MM.1S (cell line): ENCODE results near the gene LIN9.

ENCODE experiments used
- DNase-seq: peaks from one replicate; pipeline ENCODE4 v3.0.0-alpha.2; 2015
- H2AFZ ChIP-seq: fragments of 300-600 bp; sonication (generic); 2 replicates; pipeline ENCODE4 v1.6.0; 2016; ENCODE audit warnings: antibody characterized with exemption, low read length
- H3F3A ChIP-seq: fragments of 300-600 bp; sonication (generic); 2 replicates; pipeline ENCODE4 v1.6.1; 2016; ENCODE audit warnings: mild to moderate bottlenecking, antibody characterized with exemption, low read length, moderate library complexity, mixed read lengths; ENCODE audit not compliant: insufficient read depth
- H3K27ac ChIP-seq: fragments of 300-600 bp; sonication (generic); 2 replicates; pipeline ENCODE4 v1.5.1; 2016; ENCODE audit warnings: mild to moderate bottlenecking, low read length
- H3K27me3 ChIP-seq: fragments of 300-600 bp; sonication (generic); replicated peaks from 2 replicates; pipeline ENCODE4 v1.6.0; 2016; ENCODE audit warnings: low read length; ENCODE audit not compliant: insufficient read depth
- H3K36me3 ChIP-seq: fragments of 300-600 bp; sonication (generic); replicated peaks from 2 replicates; pipeline ENCODE4 v1.6.1; 2016; ENCODE audit warnings: mild to moderate bottlenecking, low read length, mixed read lengths; ENCODE audit not compliant: insufficient read depth
- H3K4me1 ChIP-seq: fragments of 300-600 bp; sonication (generic); 2 replicates; pipeline ENCODE4 v1.6.1; 2016; ENCODE audit warnings: low read length, mixed read lengths
- H3K4me2 ChIP-seq: fragments of 300-600 bp; sonication (generic); 2 replicates; pipeline ENCODE4 v1.6.0; 2016; ENCODE audit warnings: low read depth, low read length
- H3K4me3 ChIP-seq: fragments of 300-600 bp; sonication (generic); 2 replicates; pipeline ENCODE4 v1.5.1; 2016; ENCODE audit warnings: low read length, mixed read lengths
- H3K79me2 ChIP-seq: fragments of 300-600 bp; sonication (generic); 2 replicates; pipeline ENCODE4 v1.6.1; 2016; ENCODE audit warnings: mixed run types, low read length, mixed read lengths
- H3K9ac ChIP-seq: fragments of 300-600 bp; sonication (generic); 2 replicates; pipeline ENCODE4 v1.6.1; 2016; ENCODE audit warnings: low read length, mixed read lengths
- H3K9me2 ChIP-seq: fragments of 300-600 bp; sonication (generic); replicated peaks from 2 replicates; pipeline ENCODE4 v1.6.1; 2016; ENCODE audit warnings: mild to moderate bottlenecking, low read length, mixed read lengths; ENCODE audit not compliant: insufficient read depth
- H3K9me3 ChIP-seq: fragments of 300-600 bp; sonication (generic); replicated peaks from 2 replicates; pipeline ENCODE4 v1.6.1; 2016; ENCODE audit warnings: mild to moderate bottlenecking, low read length, mixed read lengths; ENCODE audit not compliant: insufficient read depth
- H4K20me1 ChIP-seq: fragments of 300-600 bp; sonication (generic); 2 replicates; pipeline ENCODE4 v1.6.1; 2016; ENCODE audit warnings: mild to moderate bottlenecking, low read length, moderate library complexity, mixed read lengths; ENCODE audit not compliant: insufficient read depth
- CTCF ChIP-seq: fragments of 300-600 bp; sonication (generic); IDR thresholded peaks from 2 replicates; pipeline ENCODE4 v1.5.1; 2016; ENCODE audit warnings: antibody characterized with exemption, low read length, mixed read lengths
- EZH2 ChIP-seq: fragments of 300-600 bp; sonication (generic); optimal IDR thresholded peaks from 2 replicates; pipeline ENCODE3; 2017; ENCODE audit warnings: low read depth, mild to moderate bottlenecking, antibody characterized with exemption, low read length, mixed read lengths
- EZH2phosphoT487 ChIP-seq: fragments of 300-600 bp; sonication (generic); IDR thresholded peaks from 2 replicates; pipeline ENCODE4 v1.6.1; 2018; ENCODE audit warnings: antibody characterized with exemption, low read length

LIN9 gene

GRCh38 chr1:226308723-226309397 is at the start of gene LIN9:
Gene LIN9, minus strand, starts transcription at chr1:226309164. Its CDS starts 25 bp downstream, at chr1:226309139.
- no peak for TF ChIP-seq EZH2
- no peak for TF ChIP-seq EZH2phosphoT487
- no peak for TF ChIP-seq CTCF
- peaks cover 51% of the 10 kb centered on the region for H3K79me2 ChIP-seq

DNA sequence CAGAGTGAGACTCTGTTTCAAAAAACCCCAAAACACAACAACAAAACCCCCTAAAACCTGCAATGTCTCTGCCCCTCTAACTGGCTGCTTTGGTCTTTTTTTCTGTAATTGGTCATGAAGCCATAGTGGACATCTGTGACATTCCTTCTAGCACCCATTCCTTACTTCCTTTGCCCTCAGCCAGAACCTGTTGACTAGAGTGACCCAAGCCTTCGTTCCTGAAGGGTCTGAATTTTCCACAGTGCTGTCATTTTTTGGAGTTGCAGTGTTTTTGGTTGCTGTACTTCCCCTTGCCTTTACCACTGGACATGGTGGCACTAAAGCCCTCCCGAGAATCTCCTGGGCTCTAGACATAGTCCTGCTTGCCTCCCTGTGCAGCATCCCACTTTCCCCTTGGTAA is 48.5 kb upstream of the LIN9 start:
- H3K27me3 ChIP-seq = no peaks in the 10 kb centered on the region
- no peaks in the 10 kb centered on the region for H3K79me2 ChIP-seq
- H4K20me1 ChIP-seq = no peaks in the 10 kb centered on the region
- H3K9ac ChIP-seq = no peak overlapping the region
- H3K36me3 ChIP-seq = peaks cover 21% of the 10 kb centered on the region; the same call in 1 of the 2 replicates
- peaks cover 37% of the 10 kb centered on the region for H3K4me1 ChIP-seq
- DNase-seq = no peak
- TF ChIP-seq EZH2 (no peak), CTCF (no peak), EZH2phosphoT487 (no peak)
- H2AFZ ChIP-seq = no peak overlapping the region
- H3K9me3 ChIP-seq = no peaks in the 10 kb centered on the region
- no peak overlapping the region for H3K4me2 ChIP-seq
- H3F3A ChIP-seq = peaks cover 22% of the 10 kb centered on the region
- H3K27ac ChIP-seq = peak overlapping the region; percentile 53; the same call in 1 of the 2 replicates
- no peak overlapping the region for H3K4me3 ChIP-seq
- no peaks in the 10 kb centered on the region for H3K9me2 ChIP-seq

More at GRCh38 chr1:226308723-226309397, at the start of gene LIN9:
- peak within 1 kb of the TSS; percentile 97 for H3K9ac ChIP-seq
- H3K9me2 ChIP-seq = no peaks in the 10 kb centered on the region
- H3K27ac ChIP-seq = peak within 1 kb of the TSS; percentile 73
- peak; percentile 96 for DNase-seq
- peak within 1 kb of the TSS; percentile 100 for H3K4me3 ChIP-seq
- peak within 1 kb of the TSS; percentile 96 for H3K4me2 ChIP-seq
- no peaks in the 10 kb centered on the region for H3K9me3 ChIP-seq
- peaks cover 14% of the 10 kb centered on the region for H3K4me1 ChIP-seq
- H3K27me3 ChIP-seq = no peaks in the 10 kb centered on the region
- peaks cover 6% of the 10 kb centered on the region for H3F3A ChIP-seq
- peak within 1 kb of the TSS; percentile 100 for H2AFZ ChIP-seq
- H3K36me3 ChIP-seq = no peaks in the 10 kb centered on the region
- 0 out of 2 replicates have a peak, but pooled peaks cover 1% of the 10 kb centered on the region for H4K20me1 ChIP-seq

DNA sequence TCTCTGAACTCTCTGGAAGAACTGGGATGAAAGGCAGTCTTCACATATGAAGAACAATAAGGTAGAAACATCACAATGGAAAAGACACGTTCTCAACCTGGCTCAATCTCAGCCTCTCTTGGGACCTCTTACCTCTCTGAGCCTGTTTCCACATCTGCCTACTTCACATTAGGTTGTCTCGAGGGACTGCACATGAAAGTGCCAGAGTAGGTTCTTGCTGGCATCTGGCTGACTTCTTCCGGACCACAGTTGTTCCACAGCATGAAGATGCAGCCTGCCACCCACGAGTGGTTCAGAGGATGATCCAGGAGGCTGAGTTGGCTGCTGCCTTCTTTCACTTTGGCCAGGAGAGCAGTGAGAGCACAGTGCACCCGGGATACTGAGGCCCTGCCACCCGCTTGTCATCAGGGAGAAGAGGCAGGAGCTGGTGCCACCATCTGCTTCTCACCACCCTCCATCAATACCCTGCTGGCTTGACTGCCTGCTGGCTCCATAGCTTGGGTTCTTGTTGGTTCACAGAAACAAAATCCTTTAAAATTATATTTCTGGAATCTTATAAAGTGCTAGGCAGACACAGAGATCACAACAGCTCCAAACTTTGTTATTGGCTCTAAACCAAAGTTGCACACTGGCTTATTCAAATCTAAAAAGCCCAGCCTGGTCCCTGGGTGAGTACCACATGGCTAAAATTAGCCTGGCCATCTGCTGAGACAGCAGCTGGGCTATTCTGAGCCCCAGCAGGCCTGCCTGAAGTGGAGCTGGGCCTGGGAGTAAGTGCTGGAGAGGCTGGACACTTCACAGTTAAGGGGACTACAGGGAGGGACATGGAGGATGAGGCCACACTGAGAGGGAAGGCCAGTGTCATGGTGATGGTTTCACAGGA is 46.9 kb upstream of the LIN9 start:
- DNase-seq = peak; percentile 80
- peaks cover 37% of the 10 kb centered on the region for H3K4me1 ChIP-seq
- no peaks in the 10 kb centered on the region for H3K9me3 ChIP-seq
- H3K4me2 ChIP-seq = peak overlapping the region; percentile 59
- H3K27me3 ChIP-seq = no peaks in the 10 kb centered on the region
- peak overlapping the region; percentile 53; the same call in 1 of the 2 replicates for H3K27ac ChIP-seq
- peak overlapping the region; percentile 1; the same call in 1 of the 2 replicates for H3K9ac ChIP-seq
- peaks cover 14% of the 10 kb centered on the region; the same call in 1 of the 2 replicates for H3K36me3 ChIP-seq
- H3K9me2 ChIP-seq = no peaks in the 10 kb centered on the region
- H2AFZ ChIP-seq = no peak overlapping the region
- H4K20me1 ChIP-seq = no peaks in the 10 kb centered on the region
- no peaks in the 10 kb centered on the region for H3K79me2 ChIP-seq
- H3F3A ChIP-seq = peaks cover 22% of the 10 kb centered on the region
- no peak overlapping the region for H3K4me3 ChIP-seq
- TF ChIP-seq EZH2phosphoT487 = no peak
- no peak for TF ChIP-seq CTCF
- no peak for TF ChIP-seq EZH2
